B cell (primary cell): ENCODE results near the gene UCK1. TPM values are rescaled to one million over a fixed set of nuclear protein-coding genes. Genes with fewer than 3 reads are reported as not detected.

Experiments
- ATAC-seq: fragments of 200-7000 bp; cut with Tn5 transposase; one replicate; pipeline ENCODE4 v1.10.0; 2021; ENCODE audit warnings: low read depth, mild to moderate bottlenecking, moderate number of reproducible peaks, moderate library complexity
- CTCF ChIA-PET: fragments of 350-600 bp; sonication (Branson Sonifier 250); formaldehyde crosslinking; loops from one replicate; lab custom pipeline; 2021; ENCODE audit warnings: antibody characterized with exemption, inconsistent platforms; lab: Charles Lee
- POLR2A ChIA-PET: fragments of 350-600 bp; sonication (Branson Sonifier 250); formaldehyde crosslinking; loops from one replicate; lab custom pipeline; 2021; ENCODE audit warnings: antibody characterized with exemption; lab: Charles Lee
- DNase-seq: peaks from one replicate; pipeline ENCODE4 v3.0.0; 2013
- H2AFZ ChIP-seq: 2 replicates; pipeline ENCODE4 v1.6.1; 2012; ENCODE audit warnings: mild to moderate bottlenecking, low read depth, low read length; ENCODE audit not compliant: insufficient read depth, poor library complexity, severe bottlenecking
- H3K27ac ChIP-seq, 2 donors: 1 replicate in 1 of 2; 2 replicates in 1 of 2; pipeline ENCODE4 v1.5.1; 2012 to 2013; ENCODE audit warnings: low read length in 2 of 2, mild to moderate bottlenecking in 2 of 2, moderate library complexity in 1 of 2
- H3K27me3 ChIP-seq, 4 experiments: fragments of 200-600 bp in 1 of 4; sonication (generic) in 1 of 4; replicated peaks in 1 of 4; 1 replicate in 2 of 4; 2 replicates in 2 of 4; pipeline versions ENCODE4 v1.6.1 to v1.7.0; 2013 to 2016; ENCODE audit warnings: low read length in 3 of 4, mild to moderate bottlenecking in 2 of 4, mixed read lengths in 1 of 4, moderate library complexity in 1 of 4; ENCODE audit not compliant: insufficient read depth in 4 of 4, control insufficient read depth in 3 of 4; ENCODE audit errors: control extremely low read depth in 1 of 4
- H3K36me3 ChIP-seq, 2 experiments: replicated peaks in 1 of 2; 1 replicate in 1 of 2; 2 replicates in 1 of 2; pipeline versions ENCODE4 v1.6.1 to v1.7.1; 2013; ENCODE audit warnings: low read length in 1 of 2; ENCODE audit not compliant: insufficient read depth in 2 of 2, control insufficient read depth in 1 of 2; ENCODE audit errors: control extremely low read depth in 1 of 2, extremely low read depth in 1 of 2
- H3K4me1 ChIP-seq, 2 donors: fragments of 200-600 bp in 1 of 2; sonication (generic) in 1 of 2; 1 replicate in 1 of 2; 2 replicates in 1 of 2; pipeline versions ENCODE4 v1.5.1 to v1.6.1; 2013 to 2017; ENCODE audit warnings: low read length in 2 of 2; ENCODE audit not compliant: control insufficient read depth in 2 of 2, insufficient read depth in 2 of 2
- H3K4me2 ChIP-seq: replicated peaks from 2 replicates; pipeline ENCODE3; 2012; ENCODE audit warnings: mild to moderate bottlenecking, low read depth, low read length; ENCODE audit not compliant: poor library complexity, severe bottlenecking
- H3K4me3 ChIP-seq, 5 experiments: fragments of 200-600 bp in 1 of 5; sonication (generic) in 1 of 5; 1 replicate in 3 of 5; 2 replicates in 2 of 5; pipeline versions ENCODE4 v1.5.1 to v1.7.0; 2011 to 2016; ENCODE audit warnings: low read length in 4 of 5, mild to moderate bottlenecking in 4 of 5, low read depth in 2 of 5, control low read depth in 1 of 5, moderate library complexity in 1 of 5; ENCODE audit not compliant: insufficient read depth in 1 of 5; ENCODE audit errors: control extremely low read depth in 1 of 5, extremely low read depth in 1 of 5
- H3K79me2 ChIP-seq: fragments of 200-600 bp; sonication (generic); one replicate; pipeline ENCODE4 v1.6.0; 2016; ENCODE audit warnings: low read length; ENCODE audit not compliant: control insufficient read depth, insufficient read depth
- H3K9ac ChIP-seq: fragments of 200-600 bp; sonication (generic); 2 replicates; pipeline ENCODE4 v1.6.1; 2017; ENCODE audit warnings: mild to moderate bottlenecking, low read length, moderate library complexity
- H3K9me3 ChIP-seq, 3 donors: one replicate each; pipeline versions ENCODE4 v1.6.1 to v1.7.1; 2013; ENCODE audit warnings: low read length in 2 of 3; ENCODE audit not compliant: control insufficient read depth in 2 of 3, insufficient read depth in 1 of 3; ENCODE audit errors: control extremely low read depth in 1 of 3
- H4K20me1 ChIP-seq: 2 replicates; pipeline ENCODE4 v1.6.0; 2012; ENCODE audit warnings: mild to moderate bottlenecking, low read length; ENCODE audit not compliant: insufficient read depth, control insufficient read depth, poor library complexity, severe bottlenecking
- H3K27ac Mint-ChIP-seq: one replicate; pipeline ENCODE4 v1.8.0; 2021; ENCODE audit warnings: mixed read lengths
- H3K27me3 Mint-ChIP-seq: one replicate; pipeline ENCODE4 v1.8.0; 2021; ENCODE audit warnings: mixed read lengths
- H3K4me1 Mint-ChIP-seq: one replicate; pipeline ENCODE4 v1.8.0; 2021; ENCODE audit warnings: mixed read lengths
- H3K4me3 Mint-ChIP-seq: one replicate; pipeline ENCODE4 v1.8.0; 2021; ENCODE audit warnings: mixed read lengths
- H3K9me3 Mint-ChIP-seq: one replicate; pipeline ENCODE4 v1.8.0; 2022; ENCODE audit warnings: mixed read lengths; ENCODE audit not compliant: insufficient read depth
- EZH2 ChIP-seq: IDR thresholded peaks from 2 replicates; pipeline ENCODE4 v1.6.1; 2012; ENCODE audit warnings: borderline replicate concordance, low read depth, mild to moderate bottlenecking, moderate library complexity, low read length; ENCODE audit not compliant: insufficient read depth, poor library complexity, severe bottlenecking
- WGBS: methylation state at CpG from one replicate; pipeline ENCODE4 v1.1.5; 2013; ENCODE audit warnings: missing lambda C conversion rate; ENCODE audit not compliant: insufficient coverage; 5-methylcytosine and 5-hydroxymethylcytosine counted together
- intact Hi-C: fragments of 100-400 bp; cut with micrococcal nuclease; formaldehyde crosslinking; loops from one replicate; pipeline ENCODE4 v1.10.0; 2022
- polyA plus RNA-seq: library from polyadenylated mRNA; depleted of rRNA; stranded (reverse); fragments of >200 nt; gene quantifications from 2 replicates; pipeline ENCODE4 v1.2.3, GENCODE V29; 2012
- total RNA-seq, 2 donors: library from RNA; stranded (reverse); fragments of 120-200 nt in 1 of 2; gene quantifications; 1 replicate in 1 of 2; 2 replicates in 1 of 2; pipeline versions ENCODE4 v1.2.3 to v1.2.4, GENCODE V29; 2013 to 2022
- TF ChIP-seq, protein P1 (sequence below): fragments of 200-600 bp; IDR thresholded peaks from one replicate; pipeline ENCODE4 v1.8.0; 2022; ENCODE audit warnings: antibody characterized with exemption, mild to moderate bottlenecking

Gene UCK1
- total and polyA plus RNA-seq, 2 donors (not counting 1 experiment from before 2014, with no cell fraction given): 25.3 to 39.3 TPM

DNA sequence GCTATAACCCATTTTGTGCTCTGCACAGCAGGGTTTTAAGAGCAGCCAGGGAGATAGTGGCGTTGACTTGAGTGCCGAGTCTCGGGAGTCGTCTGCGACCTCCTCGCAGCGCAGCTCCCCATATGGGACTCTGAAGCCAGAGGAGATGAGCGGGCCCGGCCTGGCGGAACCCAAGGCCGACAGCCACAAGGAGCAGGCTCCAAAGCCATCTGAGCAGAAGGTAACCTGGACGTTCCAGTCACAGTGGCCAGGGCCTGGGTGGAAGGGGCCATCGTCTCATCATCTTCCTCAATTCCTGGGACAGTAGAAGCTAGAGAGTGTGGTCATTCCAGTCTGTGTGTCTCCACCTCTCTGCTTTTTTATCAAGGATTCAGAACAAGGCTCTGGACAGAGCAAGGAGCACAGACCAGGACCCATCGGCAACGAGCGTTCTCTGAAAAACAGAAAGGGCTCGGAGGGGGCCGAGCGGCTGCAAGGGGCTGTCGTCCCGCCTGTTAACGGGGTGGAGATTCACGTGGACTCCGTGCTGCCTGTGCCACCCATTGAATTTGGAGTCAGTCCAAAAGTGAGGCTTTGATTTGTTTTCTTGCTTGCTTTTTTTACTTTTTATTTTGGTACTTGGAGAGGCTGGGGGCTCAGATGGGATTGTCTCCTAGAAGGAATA, 48.6 kb downstream of the UCK1 start:
- Histone ChIP-seq H4K20me1 (peaks cover 86% of the 10 kb centered on the region), H3K79me2 (peaks cover 52% of the 10 kb centered on the region), H3K27ac (no peak overlapping the region), H3K27me3 (no peaks in the 10 kb centered on the region), H3K36me3 (peaks cover 1 to 93% of the 10 kb centered on the region in 2 experiments), H3K4me3 (no peak overlapping the region), H3K9me3 (no peaks in the 10 kb centered on the region), H3K9ac (no peak overlapping the region), H2AFZ (no peak overlapping the region), H3K4me2 (no peak overlapping the region), H3K4me1 (no peaks in the 10 kb centered on the region)
- WGBS: 98% methylated on average over 23 of the region's 24 CpGs
- Mint-ChIP-seq H3K9me3 (no peaks in the 10 kb centered on the region), H3K4me3 (no peak overlapping the region), H3K27ac (no peak overlapping the region), H3K27me3 (no peaks in the 10 kb centered on the region), H3K4me1 (peaks cover 1% of the 10 kb centered on the region)
- ChIA-PET CTCF (interaction anchor here (2.1 kb wide), 1 partner anchor 132 kb away, joined by 12 read pairs; no protein-coding TSS in a partner anchor), POLR2A (no interaction called here)
- TF ChIP-seq, protein P1, sequence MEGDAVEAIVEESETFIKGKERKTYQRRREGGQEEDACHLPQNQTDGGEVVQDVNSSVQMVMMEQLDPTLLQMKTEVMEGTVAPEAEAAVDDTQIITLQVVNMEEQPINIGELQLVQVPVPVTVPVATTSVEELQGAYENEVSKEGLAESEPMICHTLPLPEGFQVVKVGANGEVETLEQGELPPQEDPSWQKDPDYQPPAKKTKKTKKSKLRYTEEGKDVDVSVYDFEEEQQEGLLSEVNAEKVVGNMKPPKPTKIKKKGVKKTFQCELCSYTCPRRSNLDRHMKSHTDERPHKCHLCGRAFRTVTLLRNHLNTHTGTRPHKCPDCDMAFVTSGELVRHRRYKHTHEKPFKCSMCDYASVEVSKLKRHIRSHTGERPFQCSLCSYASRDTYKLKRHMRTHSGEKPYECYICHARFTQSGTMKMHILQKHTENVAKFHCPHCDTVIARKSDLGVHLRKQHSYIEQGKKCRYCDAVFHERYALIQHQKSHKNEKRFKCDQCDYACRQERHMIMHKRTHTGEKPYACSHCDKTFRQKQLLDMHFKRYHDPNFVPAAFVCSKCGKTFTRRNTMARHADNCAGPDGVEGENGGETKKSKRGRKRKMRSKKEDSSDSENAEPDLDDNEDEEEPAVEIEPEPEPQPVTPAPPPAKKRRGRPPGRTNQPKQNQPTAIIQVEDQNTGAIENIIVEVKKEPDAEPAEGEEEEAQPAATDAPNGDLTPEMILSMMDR: no peak
- no peak for TF ChIP-seq EZH2
- ATAC-seq: no peak
- intact Hi-C loops: no loop called here
- no peak for DNase-seq
